BE2C (cell line): ENCODE measurements around the gene PAPLN.

Source experiments
- DNase-seq: peaks from one replicate; pipeline ENCODE4 v3.0.0-alpha.2; 2020
- H3K27me3 ChIP-seq: fragments of 250-450 bp; sonication (Bioruptor Pico); 2 replicates; pipeline ENCODE4 v1.5.1; 2020; ENCODE audit warnings: mild to moderate bottlenecking
- H3K36me3 ChIP-seq: fragments of 250-450 bp; sonication (Bioruptor Pico); 2 replicates; pipeline ENCODE4 v1.5.1; 2020; ENCODE audit warnings: mild to moderate bottlenecking
- H3K4me1 ChIP-seq: fragments of 250-450 bp; sonication (Bioruptor Pico); 2 replicates; pipeline ENCODE4 v1.5.1; 2020
- H3K4me3 ChIP-seq: 2 replicates; pipeline ENCODE4 v1.5.1; 2011; ENCODE audit warnings: low read depth, low read length
- H3K9me3 ChIP-seq: fragments of 250-450 bp; sonication (Bioruptor Pico); 2 replicates; pipeline ENCODE4 v1.5.1; 2020
- CTCF ChIP-seq: IDR thresholded peaks from 2 replicates; pipeline ENCODE4 v1.5.1; 2012; ENCODE audit warnings: mild to moderate bottlenecking, low read depth, low read length

PAPLN gene

GRCh38 chr14:73264080-73264884 lies 27.0 kb downstream of the PAPLN start:
- no peaks in the 10 kb centered on the region for H3K36me3 ChIP-seq
- no peaks in the 10 kb centered on the region for H3K4me1 ChIP-seq
- H3K27me3 ChIP-seq: no peaks in the 10 kb centered on the region
- no peak for DNase-seq
- no peak overlapping the region for H3K4me3 ChIP-seq
- H3K9me3 ChIP-seq: no peaks in the 10 kb centered on the region
- TF ChIP-seq CTCF: no peak

- Histone ChIP-seq H3K27me3 (no peaks in the 10 kb centered on the region), H3K36me3 (no peaks in the 10 kb centered on the region), H3K4me3 (no peak overlapping the region), H3K4me1 (no peaks in the 10 kb centered on the region), H3K9me3 (no peaks in the 10 kb centered on the region)
- DNase-seq: no peak
- no peak for TF ChIP-seq CTCF
Measured at GRCh38 chr14:73264885-73265720, 27.8 kb downstream of the PAPLN start.

- Histone ChIP-seq H3K36me3 (no peaks in the 10 kb centered on the region), H3K27me3 (no peaks in the 10 kb centered on the region), H3K9me3 (no peaks in the 10 kb centered on the region), H3K4me1 (no peaks in the 10 kb centered on the region), H3K4me3 (no peak overlapping the region)
- no peak for TF ChIP-seq CTCF
- no peak for DNase-seq
Measured at GRCh38 chr14:73265721-73266046, 28.4 kb downstream of the PAPLN start.

GRCh38 chr14:73266317-73266716 lies 29.0 kb downstream of the PAPLN start:
- Histone ChIP-seq H3K36me3 (no peaks in the 10 kb centered on the region), H3K9me3 (no peaks in the 10 kb centered on the region), H3K4me3 (no peak overlapping the region), H3K4me1 (no peaks in the 10 kb centered on the region), H3K27me3 (no peaks in the 10 kb centered on the region)
- no peak for TF ChIP-seq CTCF
- no peak for DNase-seq

- TF ChIP-seq CTCF: no peak
- no peak overlapping the region for H3K4me3 ChIP-seq
Measured at GRCh38 chr14:73267474-73267873, 30.2 kb downstream of the PAPLN start.

More at GRCh38 chr14:73267474-73267873, 30.2 kb downstream of the PAPLN start:
- Histone ChIP-seq H3K27me3 (no peaks in the 10 kb centered on the region), H3K36me3 (no peaks in the 10 kb centered on the region; the same call in 1 of the 2 replicates), H3K9me3 (no peaks in the 10 kb centered on the region), H3K4me1 (no peaks in the 10 kb centered on the region)
- no peak for DNase-seq
